NCI-H2029 (cell line): Measurements from ENCODE around the gene EPB41L1.

Source experiments
- DNase-seq: peaks from one replicate; lab custom pipeline; 2025; lab: John Stamatoyannopoulos, UW

The EPB41L1 gene

DNA sequence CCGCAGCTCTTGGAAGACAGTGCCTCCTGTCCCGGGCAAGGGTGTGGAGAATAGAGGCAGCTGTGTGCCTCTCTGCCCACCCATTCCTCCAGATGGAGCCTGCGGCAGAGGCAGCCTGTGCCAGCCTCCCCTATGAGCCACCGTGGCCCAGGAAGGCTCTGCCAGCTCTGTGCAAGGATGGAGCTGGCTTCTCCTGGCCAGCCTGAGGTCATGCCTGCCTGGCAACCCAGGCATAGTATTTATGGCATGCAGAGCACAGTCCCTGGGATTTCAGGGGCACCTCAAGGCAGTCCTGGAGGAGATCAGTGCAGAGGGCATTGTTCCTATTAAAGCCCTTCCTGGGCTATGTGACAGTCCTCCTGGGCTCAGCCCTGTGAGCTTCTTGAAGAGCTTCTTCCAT lies 1.5 kb downstream of the EPB41L1 start:
- no peak for DNase-seq

DNA sequence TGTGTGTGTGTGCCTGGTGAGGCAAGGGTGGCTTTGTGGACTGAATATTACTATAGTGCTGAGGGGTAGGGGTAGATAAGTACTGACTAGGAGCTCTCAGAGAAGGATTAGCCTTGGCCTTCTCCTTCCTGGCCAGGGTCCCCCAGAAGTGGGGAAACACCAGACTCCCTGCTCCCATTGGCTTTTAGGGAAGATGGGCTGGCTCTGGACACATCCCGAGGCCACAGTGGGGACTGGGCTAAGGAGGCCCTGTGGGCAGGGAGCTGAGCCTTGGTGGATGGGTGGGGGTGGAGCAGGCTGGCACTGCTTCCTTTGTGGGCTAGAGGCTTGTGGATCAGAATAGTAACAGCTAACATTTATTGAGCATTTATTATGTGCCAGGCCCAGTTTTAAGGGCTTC lies 3.1 kb downstream of the EPB41L1 start:
- no peak for DNase-seq

DNA sequence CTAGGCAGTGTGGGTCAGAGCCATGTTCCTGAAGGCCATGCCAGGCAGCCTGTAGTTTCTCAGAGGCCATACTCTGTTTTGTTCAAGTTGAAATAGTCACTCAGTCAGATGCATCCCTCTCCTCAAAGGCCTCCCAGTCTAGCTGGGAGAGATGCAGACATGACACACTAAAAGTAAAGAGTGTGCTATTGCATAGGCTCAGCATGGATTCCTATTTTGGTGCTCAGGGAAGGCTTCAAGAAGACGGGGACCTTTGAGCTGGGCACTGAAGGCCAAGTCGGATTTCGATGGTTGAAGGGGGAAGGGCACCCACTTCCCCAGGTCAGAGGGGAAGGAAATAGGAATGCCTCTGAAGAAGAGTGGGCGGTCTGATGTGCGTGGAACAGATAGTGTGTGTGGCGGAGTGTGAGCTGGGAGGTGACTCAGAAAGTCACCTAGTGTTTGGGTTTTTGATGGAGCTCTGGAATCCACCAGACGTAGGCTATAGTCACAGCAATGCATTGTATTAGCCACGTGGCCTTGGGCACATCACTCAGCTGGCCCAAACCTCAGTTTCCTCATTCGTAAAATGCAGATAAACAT lies 3.7 kb downstream of the EPB41L1 start:
- no peak for DNase-seq

DNA sequence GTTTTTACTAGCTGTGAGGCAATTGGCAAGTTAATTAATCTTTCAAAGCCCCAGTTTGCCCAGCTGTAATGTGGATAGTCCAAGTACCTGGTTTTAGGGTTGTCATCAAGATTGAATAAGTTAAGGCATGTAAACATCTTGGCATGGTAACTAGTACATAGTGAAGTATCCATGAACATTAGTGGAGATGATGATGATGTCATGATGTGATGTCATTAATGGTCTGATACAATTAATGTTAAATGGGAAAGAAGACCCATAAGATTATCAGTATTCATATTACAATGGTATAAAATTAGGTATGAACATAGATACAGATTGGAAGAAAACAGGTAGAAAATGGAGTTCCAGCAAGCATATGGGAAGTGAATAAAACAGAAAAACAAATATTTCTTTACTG lies 5.3 kb downstream of the EPB41L1 start:
- DNase-seq, result no peak

DNA sequence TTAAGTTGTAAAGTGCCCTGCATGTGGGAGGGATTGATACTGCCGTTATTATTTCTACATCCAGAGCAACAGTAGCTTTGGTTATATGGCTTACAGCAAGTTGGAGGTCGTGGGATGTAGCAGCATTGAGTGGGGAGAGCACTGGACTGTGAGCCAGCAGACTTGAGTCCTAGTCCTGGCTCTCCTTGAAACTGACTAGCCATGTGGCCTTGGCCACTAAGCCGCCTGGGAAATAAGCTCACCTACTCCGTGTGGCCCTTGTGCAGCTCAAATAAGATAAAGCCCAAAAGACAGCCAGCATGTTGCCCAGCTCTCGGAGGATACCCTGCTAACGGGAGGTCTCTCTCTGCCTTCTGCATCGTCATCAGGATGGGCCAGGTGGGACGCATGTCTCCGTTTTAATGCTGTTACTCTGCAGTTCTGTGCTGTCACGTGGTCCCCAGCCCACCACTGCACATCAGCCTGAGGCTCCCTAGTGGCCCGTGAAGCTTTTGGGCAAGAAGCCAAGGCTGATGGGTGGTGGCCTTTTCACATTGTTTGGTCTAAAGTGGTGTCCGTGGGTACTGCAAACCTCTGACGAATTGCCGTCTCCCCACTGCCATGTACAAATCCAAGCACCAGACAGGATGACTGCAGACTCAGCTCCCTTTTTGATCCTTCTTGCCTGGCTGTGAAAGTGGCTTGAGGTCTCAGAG lies 7.9 kb downstream of the EPB41L1 start:
- DNase-seq, result no peak

DNA sequence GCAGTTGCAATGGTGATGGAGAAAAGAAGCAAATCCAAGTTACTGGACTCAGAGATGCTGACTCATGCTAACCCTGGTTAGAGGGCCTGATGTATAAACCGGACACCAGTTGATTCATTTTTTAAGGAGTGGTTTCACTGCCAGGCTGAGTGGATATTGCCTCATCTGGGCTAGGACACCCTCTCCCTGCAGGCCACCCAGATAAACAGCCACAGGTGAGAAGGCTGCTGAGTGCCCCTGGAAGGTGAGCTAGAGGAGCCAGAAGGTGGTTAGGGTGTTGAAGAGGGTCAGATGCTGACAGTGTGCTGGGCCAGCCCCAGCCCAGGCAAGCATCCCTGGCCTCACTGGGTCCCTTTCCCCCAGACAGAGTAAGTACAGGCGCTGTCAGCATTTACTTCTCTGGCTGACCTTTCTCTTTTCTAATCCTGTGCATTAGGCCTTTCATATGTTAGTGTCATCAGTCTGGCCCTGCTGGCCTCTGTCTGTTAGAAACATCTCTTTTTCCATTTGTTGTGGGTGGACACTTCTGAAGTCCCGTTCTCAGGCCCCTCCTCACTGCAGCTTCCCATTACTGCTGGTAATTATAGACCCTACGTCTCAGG lies 13.5 kb downstream of the EPB41L1 start:
- DNase-seq, result no peak

DNA sequence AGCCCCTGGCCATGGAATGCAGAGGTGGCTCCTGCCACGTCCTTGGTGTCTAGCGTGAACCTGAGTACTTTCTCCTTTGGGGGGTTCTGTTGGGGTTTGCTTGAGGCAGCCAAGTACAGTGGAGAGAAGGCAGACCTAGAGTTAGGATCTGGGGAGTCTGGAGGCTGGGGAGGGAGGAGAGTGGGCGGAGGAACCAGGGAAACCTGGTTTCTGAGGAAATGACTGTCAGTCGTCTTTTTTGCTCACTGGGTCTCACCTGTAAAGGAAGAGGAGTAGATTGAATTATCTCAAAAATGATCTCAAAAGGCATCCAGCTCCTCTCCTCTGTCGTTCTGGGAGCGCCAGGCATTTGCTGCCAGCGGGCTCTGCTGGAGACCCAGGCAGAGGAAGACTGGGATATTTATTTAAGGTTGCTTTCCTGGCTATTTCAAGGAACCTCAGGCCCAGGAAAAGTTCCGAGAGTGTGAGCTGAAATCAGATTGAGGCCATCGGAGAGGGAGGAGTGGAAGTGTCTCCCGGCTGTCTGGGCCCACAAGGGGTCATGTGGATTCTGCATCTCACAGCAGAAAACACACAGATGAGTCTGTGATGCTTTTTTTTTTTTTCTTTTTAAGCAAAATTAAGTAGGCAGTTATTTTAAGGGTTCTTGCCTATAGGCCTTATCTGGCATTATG lies 16.1 kb downstream of the EPB41L1 start:
- DNase-seq, result no peak

DNA sequence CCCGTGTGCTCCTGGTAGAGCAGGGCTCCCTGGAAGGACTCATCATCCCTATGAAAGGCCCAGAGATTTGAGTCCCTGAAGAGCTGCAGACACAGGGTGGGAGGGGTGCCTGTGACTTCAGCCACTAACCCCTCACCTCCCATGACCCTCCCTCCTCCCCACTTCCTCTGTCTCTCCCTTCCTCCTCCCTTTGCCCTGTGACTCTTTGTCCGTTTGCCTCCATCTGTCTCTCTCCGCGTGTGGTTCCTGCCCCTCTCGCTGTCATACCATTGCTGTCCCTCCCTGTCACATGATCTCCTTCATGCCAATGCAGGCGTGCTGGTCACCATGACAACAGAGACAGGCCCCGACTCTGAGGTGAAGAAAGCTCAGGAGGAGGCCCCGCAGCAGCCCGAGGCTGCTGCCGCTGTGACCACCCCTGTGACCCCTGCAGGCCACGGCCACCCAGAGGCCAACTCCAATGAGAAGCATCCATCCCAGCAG lies 19.0 kb downstream of the EPB41L1 start:
- no peak for DNase-seq

DNA sequence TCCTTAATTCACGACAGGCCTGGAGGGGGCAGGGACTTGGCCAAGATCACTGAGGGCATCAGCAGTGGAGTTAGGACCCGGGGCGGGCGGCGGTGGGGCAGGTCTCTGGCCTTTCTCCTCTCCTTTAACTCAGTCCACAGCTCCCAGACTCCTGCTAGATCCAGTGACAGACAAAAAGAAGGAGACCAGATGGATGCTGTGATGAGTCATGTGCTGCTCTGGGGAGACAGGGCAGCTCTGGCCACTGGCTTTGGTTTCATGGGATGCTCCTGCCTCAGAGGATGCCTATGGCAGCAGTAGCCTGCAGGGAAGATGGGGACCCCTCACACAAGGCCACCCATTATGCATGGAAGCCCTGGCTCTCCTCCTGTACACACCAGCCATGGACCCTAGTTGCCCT lies 20.5 kb downstream of the EPB41L1 start:
- no peak for DNase-seq

DNA sequence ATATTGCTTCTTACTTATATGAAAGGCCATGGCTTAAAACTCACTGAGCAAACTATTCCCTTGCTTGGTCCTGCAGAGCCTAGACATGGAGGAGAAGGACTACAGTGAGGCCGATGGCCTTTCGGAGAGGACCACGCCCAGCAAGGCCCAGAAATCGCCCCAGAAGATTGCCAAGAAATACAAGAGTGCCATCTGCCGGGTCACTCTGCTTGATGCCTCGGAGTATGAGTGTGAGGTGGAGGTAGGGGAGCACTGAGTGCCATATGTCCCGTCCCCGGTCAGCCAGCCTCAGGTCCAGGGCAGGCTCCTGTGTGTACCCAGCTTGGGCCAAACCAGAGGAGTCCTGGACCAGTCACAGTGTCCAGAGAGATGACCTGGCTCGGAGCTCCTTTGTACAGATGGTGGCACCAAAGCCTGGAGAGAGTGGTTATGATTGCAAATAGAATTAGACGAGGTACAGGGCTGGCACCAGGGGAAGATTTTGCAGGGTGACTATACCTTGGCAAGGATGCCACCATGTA lies 21.0 kb downstream of the EPB41L1 start:
- no peak for DNase-seq

DNA sequence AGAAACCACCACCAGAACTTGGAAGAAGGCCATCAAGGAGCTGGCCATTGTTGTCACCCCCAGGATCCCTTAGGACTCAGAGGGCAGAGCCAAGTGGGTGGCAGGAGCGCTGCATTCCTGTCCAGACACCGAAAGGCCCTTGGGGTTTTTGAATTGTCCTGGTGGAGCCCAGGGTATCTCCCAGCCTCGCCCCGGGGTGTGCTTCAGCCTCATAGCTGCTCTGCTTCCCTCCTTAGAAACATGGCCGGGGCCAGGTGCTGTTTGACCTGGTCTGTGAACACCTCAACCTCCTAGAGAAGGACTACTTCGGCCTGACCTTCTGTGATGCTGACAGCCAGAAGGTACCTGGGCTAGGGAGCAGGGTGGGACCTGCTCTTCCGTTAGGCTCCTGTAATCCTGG lies 23.2 kb downstream of the EPB41L1 start:
- no peak for DNase-seq

DNA sequence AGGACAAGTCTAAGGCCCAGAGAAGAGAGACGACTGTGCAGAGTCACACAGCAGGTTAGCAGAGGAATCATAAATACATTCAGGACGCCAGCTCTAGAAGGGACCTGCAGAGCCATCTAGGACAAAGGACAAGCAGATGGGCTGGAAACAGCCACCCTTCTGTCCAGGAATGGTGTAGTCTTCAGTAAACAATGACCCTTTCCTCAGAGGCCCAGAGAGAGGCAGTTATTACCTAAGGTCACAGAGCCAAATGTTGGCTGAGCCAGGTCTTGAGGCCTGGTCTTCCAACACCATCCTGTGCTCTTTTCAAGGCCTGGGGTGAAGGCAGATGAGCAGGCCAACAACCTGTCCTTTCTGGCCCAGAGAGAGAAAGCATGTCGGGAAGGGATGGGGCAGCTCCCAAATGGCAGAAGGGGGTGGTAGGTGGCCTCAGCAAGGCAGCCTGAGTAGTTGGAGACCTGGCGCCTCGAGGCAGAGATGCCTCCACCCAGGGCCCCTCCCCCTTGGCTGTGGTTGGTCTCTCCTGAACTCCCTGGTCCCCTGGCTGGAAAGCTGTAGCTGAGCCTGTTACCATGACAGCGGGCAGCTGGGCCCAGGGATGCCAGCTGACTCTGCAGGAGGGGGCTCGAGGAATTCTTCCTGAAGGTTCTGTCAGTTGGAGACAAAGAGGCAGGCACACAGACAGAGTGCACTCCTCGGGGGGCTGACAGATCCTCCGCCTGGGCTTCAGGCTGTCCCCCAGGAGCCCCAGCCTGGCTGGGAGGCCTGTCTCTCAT lies 24.8 kb downstream of the EPB41L1 start:
- no peak for DNase-seq

DNA sequence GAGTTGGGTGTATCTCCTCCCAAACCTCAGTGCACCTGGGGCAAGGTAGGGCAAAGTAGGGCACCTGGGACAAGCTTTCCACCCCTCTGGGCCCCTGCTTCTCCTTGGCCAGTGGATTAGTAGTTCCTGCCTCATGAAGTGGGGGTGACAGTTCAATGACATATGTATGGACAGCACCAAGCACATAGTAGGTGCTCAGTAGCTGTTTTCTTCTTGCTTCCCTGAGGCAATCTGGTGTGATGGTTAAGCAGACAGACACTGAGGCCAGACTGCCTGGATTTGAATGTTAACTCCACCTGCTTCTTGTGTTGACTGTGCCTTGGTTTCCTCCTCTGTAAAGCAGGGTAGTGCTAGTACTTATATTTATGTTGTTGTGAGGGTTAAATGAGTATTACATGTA lies 25.8 kb downstream of the EPB41L1 start:
- DNase-seq, result no peak

DNA sequence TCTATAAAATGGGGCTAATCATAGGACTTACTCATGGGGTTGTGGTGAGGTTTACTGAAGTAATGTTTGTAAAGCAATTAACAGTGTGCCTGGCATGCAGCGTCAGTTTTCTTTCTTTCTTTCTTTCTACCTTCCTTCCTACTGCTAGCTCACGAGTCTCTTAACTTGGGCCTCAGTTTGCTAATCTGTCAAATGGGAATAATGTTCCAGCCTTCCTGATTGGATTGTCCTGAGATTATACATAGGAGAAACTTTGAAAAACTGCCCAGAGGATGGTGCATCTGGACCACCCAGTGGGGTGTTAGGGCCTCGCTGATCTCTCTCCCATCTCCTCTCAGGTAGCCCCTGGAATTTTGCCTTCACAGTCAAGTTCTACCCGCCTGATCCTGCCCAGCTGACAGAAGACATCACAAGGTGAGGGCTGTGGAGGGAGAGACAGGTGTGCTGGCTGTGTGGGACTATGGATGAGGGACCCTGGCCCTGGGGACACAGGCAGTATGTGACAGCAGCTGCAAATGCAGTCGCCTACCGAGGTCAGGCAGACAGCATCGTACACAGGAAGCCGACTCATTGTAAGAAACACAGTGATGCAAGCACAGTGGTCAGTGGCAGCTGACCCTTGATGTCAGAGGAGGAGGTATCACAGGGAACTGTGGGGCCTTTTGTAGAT lies 27.5 kb downstream of the EPB41L1 start:
- no peak for DNase-seq

DNA sequence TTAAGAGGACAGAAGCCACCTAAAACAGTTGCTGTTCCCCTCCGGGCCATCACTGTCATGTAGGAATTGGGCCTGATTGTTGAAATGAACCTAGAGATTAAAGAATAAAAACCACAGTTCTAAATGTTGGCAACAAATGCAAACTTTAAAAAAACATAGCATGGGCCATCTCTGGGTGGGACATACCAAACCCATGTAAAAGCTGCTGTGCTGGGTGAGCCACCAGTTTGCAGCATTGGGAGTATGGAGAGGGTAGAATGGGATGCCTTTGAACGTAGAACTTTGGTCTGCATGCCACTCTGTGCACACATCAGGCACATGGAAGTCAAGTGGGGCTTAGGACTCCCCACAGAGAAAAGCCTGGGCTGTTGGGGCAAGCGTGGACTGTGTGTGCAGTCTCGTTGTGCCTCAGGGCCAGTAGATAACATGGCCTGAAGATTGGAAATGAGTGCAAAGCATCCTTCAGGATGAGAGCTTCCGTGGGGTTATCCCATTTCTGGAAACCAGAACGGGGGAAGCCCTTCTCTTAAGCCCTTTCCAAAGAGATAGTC lies 28.1 kb downstream of the EPB41L1 start:
- no peak for DNase-seq

DNA sequence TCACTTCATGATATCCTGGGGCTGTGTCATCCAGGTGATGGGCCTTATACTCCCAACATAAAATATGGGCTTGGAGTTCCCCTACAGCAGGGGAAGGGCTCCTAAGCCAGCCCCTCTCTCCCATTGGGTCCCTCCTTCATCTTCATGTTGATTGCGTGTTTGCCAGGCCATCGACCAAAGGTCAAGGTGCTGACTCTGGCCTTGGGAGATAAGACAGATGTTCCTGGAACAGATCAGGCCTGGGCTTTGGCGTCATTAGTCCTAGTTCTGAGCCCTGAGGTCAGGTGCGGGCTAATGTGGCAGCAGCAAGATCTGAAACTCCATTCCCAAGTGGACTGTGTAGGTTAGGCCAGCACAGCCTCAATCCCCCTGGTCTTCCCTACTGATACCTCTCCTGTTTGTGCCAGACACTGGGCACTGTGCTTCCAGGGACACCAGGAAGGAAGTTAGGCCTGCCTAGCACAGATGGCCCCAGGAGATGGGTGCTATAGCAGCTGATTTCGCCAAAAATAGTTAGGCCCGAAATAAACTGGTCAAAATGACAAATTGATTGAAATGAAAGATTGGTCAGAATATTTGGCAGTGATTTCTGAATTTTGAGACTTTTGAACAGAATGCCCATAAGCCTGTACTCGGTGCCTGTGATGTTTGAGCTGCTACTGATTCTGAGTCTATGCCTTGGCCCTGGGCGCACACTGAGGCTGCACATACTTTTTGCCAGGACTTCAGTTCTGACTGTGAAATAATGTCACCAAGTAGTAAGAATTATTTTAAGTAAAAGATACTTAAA lies 28.8 kb downstream of the EPB41L1 start:
- no peak for DNase-seq

DNA sequence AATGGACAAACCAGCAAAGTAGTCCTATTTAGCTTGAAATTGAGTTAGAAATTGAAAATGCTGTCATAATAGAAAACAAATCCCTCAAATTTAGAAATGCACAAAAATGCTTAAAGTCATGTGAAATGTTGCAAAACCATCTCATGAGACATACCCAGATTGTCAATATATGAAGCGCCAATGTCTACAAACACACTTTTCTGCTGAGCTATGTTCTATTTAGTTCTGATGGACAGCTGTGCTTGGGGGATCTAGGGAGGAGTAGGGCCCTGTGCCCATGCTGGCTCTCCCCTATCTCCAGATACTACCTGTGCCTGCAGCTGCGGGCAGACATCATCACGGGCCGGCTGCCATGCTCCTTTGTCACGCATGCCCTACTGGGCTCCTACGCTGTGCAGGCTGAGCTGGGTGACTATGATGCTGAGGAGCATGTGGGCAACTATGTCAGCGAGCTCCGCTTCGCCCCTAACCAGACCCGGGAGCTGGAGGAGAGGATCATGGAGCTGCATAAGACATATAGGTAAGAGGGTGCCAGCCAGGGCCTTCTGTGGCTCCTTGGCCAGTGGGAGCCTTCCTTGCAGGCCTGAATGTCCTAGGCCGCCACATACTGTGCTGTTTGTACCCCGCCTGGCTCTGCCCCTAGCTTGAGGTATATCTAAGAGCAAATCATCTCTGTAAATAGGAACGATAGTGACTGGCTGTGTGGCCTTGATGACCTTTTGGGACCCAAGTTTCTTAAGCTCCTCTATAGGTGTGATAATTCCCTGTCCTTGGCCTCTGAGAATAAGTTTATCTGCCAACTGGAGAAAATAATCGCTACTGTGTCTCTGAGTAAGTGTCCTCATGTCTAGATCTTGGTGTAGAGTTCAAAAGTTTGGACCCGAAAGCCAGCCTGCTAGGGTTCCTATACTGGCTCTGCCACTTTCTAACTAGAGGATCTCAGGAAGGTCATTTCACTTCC lies 30.6 kb downstream of the EPB41L1 start:
- no peak for DNase-seq

DNA sequence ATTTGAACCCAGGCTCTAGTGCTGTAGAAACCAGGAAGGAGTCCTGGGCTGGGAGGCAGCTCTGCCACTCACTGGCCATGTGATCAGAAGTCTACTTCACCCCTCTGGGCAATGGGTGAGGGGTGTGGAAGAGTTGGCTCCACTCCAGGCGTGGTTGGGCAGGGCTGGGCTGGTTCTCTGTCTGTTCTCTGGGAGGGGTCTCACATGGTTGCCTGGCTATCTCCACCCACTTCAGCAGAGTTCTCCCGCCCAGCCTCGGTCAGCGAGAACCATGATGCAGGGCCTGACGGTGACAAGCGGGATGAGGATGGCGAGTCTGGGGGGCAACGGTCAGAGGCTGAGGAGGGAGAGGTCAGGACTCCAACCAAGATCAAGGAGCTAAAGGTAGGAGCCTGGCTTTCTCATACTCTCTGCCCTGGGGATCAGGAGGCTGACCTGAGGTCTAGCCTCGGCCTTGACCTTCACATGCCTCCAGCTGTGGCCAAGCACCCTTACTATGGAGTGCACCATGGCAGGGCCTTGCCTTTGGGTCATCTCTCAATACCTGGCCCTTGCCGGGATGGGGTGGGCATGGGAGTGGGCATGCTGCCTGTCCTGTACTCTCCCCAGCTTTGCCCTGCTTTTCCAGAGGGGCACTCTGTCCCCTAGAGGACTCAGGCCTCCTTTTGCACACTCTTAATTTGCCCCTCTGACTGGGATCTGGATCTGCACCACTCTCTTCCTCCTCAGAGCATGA lies 39.6 kb downstream of the EPB41L1 start:
- DNase-seq, result no peak
